Coronary artery (tissue), 2 donors: ENCODE results near the gene ASIC2.

Experiments
- DNase-seq: peaks from one replicate; pipeline ENCODE4 v3.0.0-alpha.2; 2017; ENCODE audit warnings: low spot score
- H3K27ac ChIP-seq, 2 donors: fragments of 200-600 bp; sonication (generic); one replicate each; pipeline ENCODE4 v1.5.1; 2016 to 2019
- H3K4me3 ChIP-seq: fragments of 200-600 bp; sonication (generic); 2 replicates; pipeline ENCODE4 v1.5.1; 2016; ENCODE audit warnings: mild to moderate bottlenecking, moderate library complexity
- TF ChIP-seq, protein P1 (sequence below): fragments of 200-600 bp; sonication (generic); IDR thresholded peaks from one replicate; pipeline ENCODE4 v1.5.1; 2019; ENCODE audit warnings: antibody characterized with exemption

The ASIC2 gene

GRCh38 chr17:33169580-33170285 lies 123.4 kb downstream of the ASIC2 start:
- DNase-seq, result no peak
- TF ChIP-seq, protein P1, sequence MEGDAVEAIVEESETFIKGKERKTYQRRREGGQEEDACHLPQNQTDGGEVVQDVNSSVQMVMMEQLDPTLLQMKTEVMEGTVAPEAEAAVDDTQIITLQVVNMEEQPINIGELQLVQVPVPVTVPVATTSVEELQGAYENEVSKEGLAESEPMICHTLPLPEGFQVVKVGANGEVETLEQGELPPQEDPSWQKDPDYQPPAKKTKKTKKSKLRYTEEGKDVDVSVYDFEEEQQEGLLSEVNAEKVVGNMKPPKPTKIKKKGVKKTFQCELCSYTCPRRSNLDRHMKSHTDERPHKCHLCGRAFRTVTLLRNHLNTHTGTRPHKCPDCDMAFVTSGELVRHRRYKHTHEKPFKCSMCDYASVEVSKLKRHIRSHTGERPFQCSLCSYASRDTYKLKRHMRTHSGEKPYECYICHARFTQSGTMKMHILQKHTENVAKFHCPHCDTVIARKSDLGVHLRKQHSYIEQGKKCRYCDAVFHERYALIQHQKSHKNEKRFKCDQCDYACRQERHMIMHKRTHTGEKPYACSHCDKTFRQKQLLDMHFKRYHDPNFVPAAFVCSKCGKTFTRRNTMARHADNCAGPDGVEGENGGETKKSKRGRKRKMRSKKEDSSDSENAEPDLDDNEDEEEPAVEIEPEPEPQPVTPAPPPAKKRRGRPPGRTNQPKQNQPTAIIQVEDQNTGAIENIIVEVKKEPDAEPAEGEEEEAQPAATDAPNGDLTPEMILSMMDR, result no peak
- Histone ChIP-seq H3K27ac (no peak overlapping the region), H3K4me3 (no peak overlapping the region)

GRCh38 chr17:33167736-33168135 lies 125.4 kb downstream of the ASIC2 start:
- DNase-seq, result no peak

GRCh38 chr17:33166472-33166871 lies 126.6 kb downstream of the ASIC2 start:
- Histone ChIP-seq H3K27ac (no peak overlapping the region), H3K4me3 (no peak overlapping the region)
- TF ChIP-seq, protein P1, result no peak
- DNase-seq, result no peak

More at GRCh38 chr17:33167736-33168135, 125.4 kb downstream of the ASIC2 start:
- TF ChIP-seq, protein P1, result no peak
- no peak overlapping the region for H3K27ac ChIP-seq
- no peak overlapping the region for H3K4me3 ChIP-seq

- Histone ChIP-seq H3K27ac (no peak overlapping the region), H3K4me3 (no peak overlapping the region)
- TF ChIP-seq, protein P1, result no peak
- no peak for DNase-seq
These were observed 128.8 kb downstream of the ASIC2 start for GRCh38 chr17:33164169-33164881.

DNA sequence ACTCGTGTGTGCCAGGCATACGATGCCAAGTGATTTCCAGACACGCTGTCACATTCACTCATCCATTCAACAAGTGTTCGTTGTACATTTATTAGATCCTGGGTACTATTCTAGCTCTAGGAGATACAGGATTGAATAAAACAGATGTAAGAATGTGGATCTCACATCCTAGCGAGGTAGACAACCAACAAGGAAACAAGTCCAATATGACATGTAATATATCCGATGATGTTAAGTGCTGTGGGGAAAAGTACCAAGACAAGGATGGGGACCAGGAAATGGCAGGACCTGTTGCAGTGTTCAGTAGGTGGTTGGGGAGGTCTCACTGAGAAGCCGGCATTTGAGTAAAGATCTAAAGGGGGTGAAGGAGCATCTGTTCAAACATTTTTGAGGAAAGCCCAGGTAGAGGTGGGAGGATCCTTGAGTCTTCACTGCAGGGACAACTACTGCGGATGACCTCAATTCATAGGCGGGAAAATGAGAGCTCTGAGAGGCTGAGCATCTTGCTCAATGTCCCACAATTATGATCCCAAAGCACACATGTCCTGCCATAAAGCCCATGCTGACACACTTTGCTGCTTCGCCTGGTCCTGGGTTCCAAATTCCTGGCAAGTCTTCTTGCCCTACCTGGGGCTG lies 129.4 kb downstream of the ASIC2 start:
- H3K27ac ChIP-seq, result no peak overlapping the region
- no peak overlapping the region for H3K4me3 ChIP-seq
- no peak for DNase-seq
- TF ChIP-seq, protein P1, result no peak

DNA sequence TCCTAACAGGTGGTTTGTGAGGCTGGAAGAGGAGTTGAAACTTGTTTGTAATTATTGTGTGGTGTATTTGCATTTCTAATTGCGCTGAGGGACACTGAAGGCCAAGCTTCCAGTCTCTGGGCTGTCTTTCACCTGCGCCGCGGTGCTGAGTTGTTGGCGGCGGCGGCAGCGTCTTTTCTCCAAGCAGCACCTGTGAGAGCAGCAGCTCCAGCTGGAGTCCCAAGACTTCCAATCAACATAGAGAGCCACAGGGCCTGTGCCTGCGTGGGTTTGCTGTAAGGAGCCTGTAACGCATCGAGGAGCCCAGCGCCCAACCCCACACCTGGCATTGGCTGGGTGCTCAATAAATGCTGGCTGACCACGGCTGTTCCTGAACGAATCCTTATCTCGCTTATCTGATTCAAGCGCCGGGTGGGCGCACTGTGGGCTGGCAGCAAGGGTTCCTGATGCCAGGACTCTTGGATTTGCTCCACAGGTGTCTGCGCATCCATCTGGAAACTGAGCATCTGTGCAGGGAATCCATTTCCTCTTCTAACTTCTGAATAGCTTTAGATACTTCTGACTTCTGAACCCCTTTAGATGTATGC lies 138.1 kb downstream of the ASIC2 start:
- DNase-seq, result no peak
- TF ChIP-seq, protein P1, result no peak
- no peak overlapping the region for H3K27ac ChIP-seq
- no peak overlapping the region for H3K4me3 ChIP-seq
